Mucosa of descending colon (tissue), 3 donors: ENCODE measurements around the gene CGN. TPM values are rescaled to one million over a fixed set of nuclear protein-coding genes. Genes with fewer than 3 reads are reported as not detected.
A peak's percentile ranks its signal among the peaks of the same experiment; 100 is the strongest.

Experiments used
- ATAC-seq: fragments of 200-7000 bp; cut with Tn5 transposase; one replicate; pipeline ENCODE4 v1.9.1; 2020; ENCODE audit warnings: mild to moderate bottlenecking, moderate library complexity
- DNase-seq, 3 donors: peaks; one replicate each; pipeline ENCODE4 v3.0.0-alpha.2; 2020
- H3K36me3 ChIP-seq: fragments of 200-600 bp; one replicate; pipeline ENCODE4 v1.8.0; 2021; ENCODE audit warnings: low read depth, mild to moderate bottlenecking
- H3K4me1 ChIP-seq: fragments of 200-600 bp; one replicate; pipeline ENCODE4 v1.8.0; 2021; ENCODE audit warnings: low read depth, mild to moderate bottlenecking
- H3K4me3 ChIP-seq: fragments of 200-600 bp; one replicate; pipeline ENCODE4 v1.8.0; 2021; ENCODE audit warnings: mild to moderate bottlenecking
- H3K9me3 ChIP-seq: fragments of 200-600 bp; one replicate; pipeline ENCODE4 v1.8.0; 2021; ENCODE audit warnings: mild to moderate bottlenecking
- CTCF ChIP-seq: fragments of 200-600 bp; IDR thresholded peaks from one replicate; pipeline ENCODE4 v1.8.0; 2022; ENCODE audit warnings: antibody characterized with exemption, mild to moderate bottlenecking
- intact Hi-C, 2 donors: fragments of 100-400 bp; cut with DNase I in 1 of 2; cut with micrococcal nuclease in 1 of 2; formaldehyde crosslinking; loops; one replicate each; pipeline versions ENCODE4 v1.11.0 to v1.11.1; 2022; cut with DNase I, micrococcal nuclease
- total RNA-seq, 3 donors: library from RNA; stranded (reverse); fragmentation: NEBNext Ultra II Directional in 2 of 3; extraction: Animal tissue kit (Norgen Biotek cat#: 25700) in 2 of 3; gene quantifications; one replicate each; pipeline versions ENCODE4 v1.2.1 to v1.2.4, GENCODE V29; 2021 to 2023
- donor health status: DM: no; HTN: no; CAD: no; lungs with moderate emphysema.
- donor health status: DM: no; HTN: no; CAD: no.
- donor health status: DM: no; HTN: yes; CAD: no.

CGN gene
- total RNA-seq, 3 donors from 2014 or later: 125 to 247 (median 187) TPM

DNA sequence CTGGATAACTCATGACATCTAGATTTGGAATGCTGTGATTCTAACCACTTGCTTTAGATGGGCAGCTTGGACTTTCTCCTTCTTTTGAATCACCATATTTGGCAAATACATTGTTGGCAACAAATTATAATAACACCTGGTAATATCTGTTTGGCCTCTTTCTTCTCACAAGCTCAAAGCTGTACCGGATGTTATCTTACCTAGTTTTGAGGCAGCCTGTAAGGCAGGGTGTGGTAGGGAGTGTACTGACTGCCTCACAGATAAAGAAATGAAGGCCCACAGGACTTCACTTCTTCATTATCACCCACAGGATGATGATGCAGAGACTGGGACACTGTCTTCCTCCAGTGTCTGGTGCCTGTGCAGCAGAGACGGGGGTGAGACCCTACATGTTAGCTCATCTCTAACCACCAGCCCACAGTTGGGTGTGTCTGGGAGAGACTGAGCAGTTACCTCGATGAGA lies 57.5 kb downstream of the CGN start:
- H3K9me3 ChIP-seq: no peaks in the 10 kb centered on the region
- intact Hi-C loops: no loop called here
- H3K36me3 ChIP-seq: no peaks in the 10 kb centered on the region
- no peak for TF ChIP-seq CTCF
- H3K4me1 ChIP-seq: peaks cover 22% of the 10 kb centered on the region
- ATAC-seq (peak; percentile 76), DNase-seq (peak in 1 of 3 donors; percentile 30)
- H3K4me3 ChIP-seq: no peak overlapping the region

DNA sequence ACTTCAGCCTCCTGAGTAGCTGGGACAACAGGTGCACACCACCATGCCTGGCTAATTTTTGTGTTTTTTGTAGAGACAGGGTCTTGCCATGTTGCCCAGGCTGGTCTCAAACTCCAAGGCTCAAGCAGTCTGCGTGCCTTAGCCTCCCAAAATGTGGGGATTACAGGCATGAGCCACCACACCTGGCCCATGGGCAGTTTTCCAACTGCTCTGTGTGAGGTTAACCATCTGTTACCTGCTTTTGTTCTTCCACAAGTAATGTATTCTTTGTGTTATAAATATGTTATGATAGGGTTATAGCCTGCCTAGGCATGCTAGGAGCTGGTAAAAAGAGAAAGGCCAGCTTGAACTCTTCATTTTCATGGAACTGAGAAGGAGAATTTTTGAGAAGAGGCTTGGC lies 59.6 kb downstream of the CGN start:
- intact Hi-C loops: no loop called here
- Histone ChIP-seq H3K4me3 (no peak overlapping the region), H3K4me1 (peaks cover 22% of the 10 kb centered on the region), H3K36me3 (no peaks in the 10 kb centered on the region), H3K9me3 (no peaks in the 10 kb centered on the region)
- no peak for DNase-seq
- ATAC-seq: no peak
- TF ChIP-seq CTCF: no peak

GRCh38 chr1:151574575-151575529 lies 63.7 kb downstream of the CGN start:
- DNase-seq: no peak
- Histone ChIP-seq H3K4me1 (peaks cover 7% of the 10 kb centered on the region), H3K9me3 (no peaks in the 10 kb centered on the region), H3K36me3 (peaks cover 10% of the 10 kb centered on the region), H3K4me3 (no peak overlapping the region)
- peak; percentile 78 for ATAC-seq
- TF ChIP-seq CTCF: no peak
- intact Hi-C loops: no loop called here

DNA sequence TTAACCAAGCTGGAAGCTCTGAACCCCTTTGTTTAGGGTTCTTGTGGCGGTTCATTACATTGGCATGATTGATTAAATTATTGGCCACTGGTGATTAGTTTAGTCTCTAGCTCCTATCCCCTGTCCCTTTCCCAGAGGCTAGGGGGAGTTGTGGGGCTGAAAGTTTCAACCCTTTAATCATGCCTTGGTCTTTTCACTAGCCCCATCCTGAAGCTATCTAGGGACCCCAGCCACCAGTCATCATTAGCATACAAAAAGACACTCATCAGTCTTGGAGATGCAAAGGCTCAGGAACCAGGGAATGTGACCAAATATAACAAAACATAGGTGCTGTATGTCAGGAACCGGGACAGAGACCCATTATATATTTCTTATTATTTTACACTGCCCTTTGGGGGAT lies 66.0 kb downstream of the CGN start:
- H3K4me1 ChIP-seq: no peaks in the 10 kb centered on the region
- H3K36me3 ChIP-seq: peaks cover 10% of the 10 kb centered on the region
- DNase-seq (no peak), ATAC-seq (no peak)
- intact Hi-C loops: no loop called here
- H3K4me3 ChIP-seq: no peak overlapping the region
- H3K9me3 ChIP-seq: no peaks in the 10 kb centered on the region
- TF ChIP-seq CTCF: no peak

DNA sequence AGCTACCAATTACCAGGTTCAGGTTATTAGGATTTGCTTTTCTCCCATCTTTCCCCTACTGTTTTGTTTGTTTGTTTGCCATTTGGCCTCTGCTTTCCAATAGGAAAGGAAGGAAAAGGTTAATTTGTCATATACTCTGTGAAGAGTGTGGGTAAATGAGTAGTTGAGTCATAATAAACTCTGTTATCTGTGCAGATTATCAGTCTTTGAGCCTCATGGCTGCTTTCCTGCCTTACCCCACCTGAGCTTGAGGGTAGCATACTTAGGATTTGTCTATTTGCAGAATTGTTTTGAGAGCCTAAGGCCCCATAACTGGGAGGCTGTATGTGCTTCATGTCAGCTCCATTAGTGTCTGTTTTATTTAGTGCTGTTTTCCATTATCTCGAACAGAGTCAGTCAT lies 67.8 kb downstream of the CGN start:
- Histone ChIP-seq H3K4me1 (no peaks in the 10 kb centered on the region), H3K36me3 (peaks cover 10% of the 10 kb centered on the region), H3K4me3 (no peak overlapping the region), H3K9me3 (no peaks in the 10 kb centered on the region)
- DNase-seq (no peak), ATAC-seq (no peak)
- intact Hi-C loops: no loop called here
- no peak for TF ChIP-seq CTCF
